BLaER1 (cell line): ENCODE measurements around the gene IGF2.

Experiments
- H3K27ac ChIP-seq: shearing (Covaris generic); formaldehyde crosslinking; 2 replicates; pipeline ENCODE4 v1.8.1; 2022
- H3K27me3 ChIP-seq: shearing (Covaris generic); formaldehyde crosslinking; 2 replicates; pipeline ENCODE4 v1.8.1; 2022
- H3K36me3 ChIP-seq: shearing (Covaris generic); formaldehyde crosslinking; 2 replicates; pipeline ENCODE4 v1.8.1; 2022
- H3K4me1 ChIP-seq: shearing (Covaris generic); formaldehyde crosslinking; 2 replicates; pipeline ENCODE4 v1.8.1; 2022
- H3K4me2 ChIP-seq: shearing (Covaris generic); formaldehyde crosslinking; 2 replicates; pipeline ENCODE4 v1.8.1; 2022
- H3K4me3 ChIP-seq: shearing (Covaris generic); formaldehyde crosslinking; 2 replicates; pipeline ENCODE4 v1.8.1; 2022
- H3K9ac ChIP-seq: shearing (Covaris generic); formaldehyde crosslinking; 2 replicates; pipeline ENCODE4 v1.8.1; 2022
- H3K9me3 ChIP-seq: shearing (Covaris generic); formaldehyde crosslinking; 2 replicates; pipeline ENCODE4 v1.8.1; 2022
- H4K20me1 ChIP-seq: shearing (Covaris generic); formaldehyde crosslinking; 2 replicates; pipeline ENCODE4 v1.8.1; 2022
- Cebpa-rat ChIP-seq: shearing (Covaris generic); IDR thresholded peaks from 2 replicates; pipeline ENCODE4 v1.8.1; 2022

The IGF2 gene

GRCh38 chr11:2155511-2155910 lies 16.3 kb upstream of the IGF2 start:
- Histone ChIP-seq H3K4me2 (no peak overlapping the region), H3K4me3 (no peak overlapping the region), H3K27me3 (peaks cover 8% of the 10 kb centered on the region), H3K9ac (no peak overlapping the region), H3K36me3 (no peaks in the 10 kb centered on the region), H3K4me1 (peaks cover 12% of the 10 kb centered on the region), H3K9me3 (no peaks in the 10 kb centered on the region), H4K20me1 (peaks cover 13% of the 10 kb centered on the region; the same call in 1 of the 2 replicates), H3K27ac (no peak overlapping the region)
- no peak for TF ChIP-seq Cebpa-rat

GRCh38 chr11:2154889-2155288 lies 15.7 kb upstream of the IGF2 start:
- no peak for TF ChIP-seq Cebpa-rat
- Histone ChIP-seq H3K27ac (no peak overlapping the region), H3K4me3 (no peak overlapping the region), H3K4me1 (peaks cover 12% of the 10 kb centered on the region), H3K9ac (no peak overlapping the region), H4K20me1 (peaks cover 13% of the 10 kb centered on the region; the same call in 1 of the 2 replicates), H3K27me3 (peaks cover 14% of the 10 kb centered on the region), H3K4me2 (no peak overlapping the region), H3K9me3 (no peaks in the 10 kb centered on the region), H3K36me3 (no peaks in the 10 kb centered on the region)

- TF ChIP-seq Cebpa-rat, result no peak
- peaks cover 16% of the 10 kb centered on the region; the same call in 1 of the 2 replicates for H4K20me1 ChIP-seq
- H3K27me3 ChIP-seq, result peaks cover 21% of the 10 kb centered on the region
- H3K36me3 ChIP-seq, result no peaks in the 10 kb centered on the region
- peaks cover 12% of the 10 kb centered on the region for H3K4me1 ChIP-seq
- H3K4me2 ChIP-seq, result no peak overlapping the region
- H3K27ac ChIP-seq, result no peak overlapping the region
- H3K4me3 ChIP-seq, result no peak overlapping the region
- no peaks in the 10 kb centered on the region for H3K9me3 ChIP-seq
- H3K9ac ChIP-seq, result no peak overlapping the region
These were observed 15.0 kb upstream of the IGF2 start for GRCh38 chr11:2154195-2154585.

GRCh38 chr11:2153581-2154194 lies 14.5 kb upstream of the IGF2 start:
- Histone ChIP-seq H3K4me1 (peaks cover 12% of the 10 kb centered on the region), H3K27ac (no peak overlapping the region), H3K36me3 (no peaks in the 10 kb centered on the region), H3K9me3 (no peaks in the 10 kb centered on the region), H4K20me1 (peaks cover 21% of the 10 kb centered on the region; the same call in 1 of the 2 replicates), H3K4me2 (no peak overlapping the region), H3K4me3 (no peak overlapping the region), H3K9ac (no peak overlapping the region), H3K27me3 (peaks cover 26% of the 10 kb centered on the region)
- no peak for TF ChIP-seq Cebpa-rat

- Histone ChIP-seq H3K9ac (no peak overlapping the region), H3K36me3 (no peaks in the 10 kb centered on the region), H3K27ac (no peak overlapping the region), H3K27me3 (peaks cover 46% of the 10 kb centered on the region), H3K4me1 (peaks cover 19% of the 10 kb centered on the region), H3K9me3 (no peaks in the 10 kb centered on the region), H3K4me3 (no peak overlapping the region), H3K4me2 (peak overlapping the region; percentile 62), H4K20me1 (peaks cover 29% of the 10 kb centered on the region; the same call in 1 of the 2 replicates)
- TF ChIP-seq Cebpa-rat, result no peak
These were observed 12.5 kb upstream of the IGF2 start for GRCh38 chr11:2151500-2152257.

- Histone ChIP-seq H3K9me3 (no peaks in the 10 kb centered on the region), H3K36me3 (no peaks in the 10 kb centered on the region), H3K4me1 (peaks cover 16% of the 10 kb centered on the region), H3K4me2 (no peak overlapping the region), H4K20me1 (peaks cover 44% of the 10 kb centered on the region), H3K27ac (no peak overlapping the region), H3K27me3 (peaks cover 61% of the 10 kb centered on the region), H3K4me3 (no peak overlapping the region), H3K9ac (no peak overlapping the region)
- TF ChIP-seq Cebpa-rat, result no peak
These were observed 11.0 kb upstream of the IGF2 start for GRCh38 chr11:2149864-2150847.

GRCh38 chr11:2149460-2149859 lies 10.3 kb upstream of the IGF2 start:
- peaks cover 16% of the 10 kb centered on the region for H3K4me1 ChIP-seq

GRCh38 chr11:2148595-2148994 lies 9.4 kb upstream of the IGF2 start:
- TF ChIP-seq Cebpa-rat, result no peak
- Histone ChIP-seq H3K4me3 (no peak overlapping the region), H3K27ac (no peak overlapping the region), H3K9ac (no peak overlapping the region), H3K4me2 (no peak overlapping the region), H3K9me3 (no peaks in the 10 kb centered on the region), H3K27me3 (peaks cover 77% of the 10 kb centered on the region), H3K36me3 (no peaks in the 10 kb centered on the region), H4K20me1 (peaks cover 58% of the 10 kb centered on the region), H3K4me1 (peaks cover 20% of the 10 kb centered on the region)

More at GRCh38 chr11:2149460-2149859, 10.3 kb upstream of the IGF2 start:
- Histone ChIP-seq H4K20me1 (peaks cover 49% of the 10 kb centered on the region), H3K4me2 (no peak overlapping the region), H3K36me3 (no peaks in the 10 kb centered on the region), H3K27me3 (peaks cover 68% of the 10 kb centered on the region), H3K27ac (no peak overlapping the region), H3K4me3 (no peak overlapping the region), H3K9me3 (no peaks in the 10 kb centered on the region), H3K9ac (no peak overlapping the region)
- no peak for TF ChIP-seq Cebpa-rat

GRCh38 chr11:2147391-2147790 lies 8.2 kb upstream of the IGF2 start:
- TF ChIP-seq Cebpa-rat, result no peak
- H3K9ac ChIP-seq, result no peak overlapping the region
- H3K4me1 ChIP-seq, result peaks cover 20% of the 10 kb centered on the region
- no peak overlapping the region for H3K27ac ChIP-seq
- H3K4me2 ChIP-seq, result 0 out of 2 replicates have a peak overlapping the region, but pooled peaks have one; percentile 37
- no peaks in the 10 kb centered on the region for H3K36me3 ChIP-seq
- H4K20me1 ChIP-seq, result peaks cover 62% of the 10 kb centered on the region
- H3K4me3 ChIP-seq, result no peak overlapping the region
- no peaks in the 10 kb centered on the region for H3K9me3 ChIP-seq
- H3K27me3 ChIP-seq, result peaks cover 89% of the 10 kb centered on the region
